COLO668 (cell line): ENCODE data around the gene GPS1.

Experiments used
- DNase-seq: peaks from one replicate; lab custom pipeline; 2025; ENCODE audit not compliant: unreplicated experiment; lab: John Stamatoyannopoulos, UW

The GPS1 gene

DNA sequence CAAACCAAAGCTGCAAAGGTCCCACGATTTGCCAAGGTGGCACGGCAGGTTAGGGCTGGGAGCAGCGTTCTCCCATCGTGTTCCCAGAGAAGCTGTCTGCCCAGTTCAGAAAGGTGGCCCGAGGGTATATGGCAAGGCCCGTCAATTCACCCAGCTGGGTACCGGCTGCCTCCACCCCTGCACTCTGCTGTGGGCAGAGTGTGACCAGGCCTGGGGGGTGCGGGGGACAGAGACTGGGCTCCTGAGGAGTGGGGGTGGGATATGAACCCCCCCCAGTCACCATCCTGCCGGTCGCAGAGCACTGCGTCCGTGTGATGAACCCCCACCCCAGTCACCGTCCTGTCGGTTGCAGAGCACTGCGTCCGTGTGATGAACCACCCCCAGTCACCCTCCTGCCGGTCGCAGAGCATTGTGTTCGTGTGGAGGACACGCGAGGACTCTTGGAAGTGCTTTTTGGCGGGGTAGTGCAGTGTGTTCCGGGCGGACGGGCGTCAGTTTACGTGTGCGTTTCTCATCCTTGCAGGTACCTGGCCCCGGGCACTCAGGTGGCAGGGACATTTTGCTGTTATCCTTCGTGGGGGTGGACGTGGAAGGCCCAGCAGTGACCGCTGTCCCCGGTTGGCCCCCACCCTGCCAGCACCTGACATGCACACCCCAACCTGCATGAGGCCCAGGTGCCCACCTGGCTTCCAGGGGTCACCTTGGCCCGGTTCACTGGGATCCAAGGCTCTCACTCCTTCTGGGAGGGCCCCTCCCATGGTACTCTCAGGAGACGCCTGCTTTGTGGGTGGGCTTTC, 49.0 kb downstream of the GPS1 start:
- no peak for DNase-seq

DNA sequence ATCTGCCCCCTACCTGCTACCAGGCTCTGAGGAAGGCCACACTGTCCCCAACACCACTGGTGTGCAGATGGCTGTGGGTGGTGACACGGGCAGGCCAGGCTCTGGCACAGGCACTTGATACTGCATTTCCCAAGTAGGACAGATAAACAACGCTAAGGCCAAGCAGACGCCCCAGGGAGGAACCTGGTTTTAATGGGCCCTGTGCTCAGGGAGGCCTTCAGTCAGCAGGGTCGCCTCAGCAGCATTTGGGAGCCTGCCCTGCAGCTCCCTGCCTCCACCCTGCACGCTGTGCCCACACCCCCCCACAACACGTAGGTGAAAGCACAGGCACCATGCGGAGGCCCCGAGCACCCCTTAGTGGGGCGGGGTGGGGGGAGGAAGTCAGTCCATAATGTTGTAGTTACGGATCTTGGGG, 49.6 kb downstream of the GPS1 start:
- DNase-seq = no peak

DNA sequence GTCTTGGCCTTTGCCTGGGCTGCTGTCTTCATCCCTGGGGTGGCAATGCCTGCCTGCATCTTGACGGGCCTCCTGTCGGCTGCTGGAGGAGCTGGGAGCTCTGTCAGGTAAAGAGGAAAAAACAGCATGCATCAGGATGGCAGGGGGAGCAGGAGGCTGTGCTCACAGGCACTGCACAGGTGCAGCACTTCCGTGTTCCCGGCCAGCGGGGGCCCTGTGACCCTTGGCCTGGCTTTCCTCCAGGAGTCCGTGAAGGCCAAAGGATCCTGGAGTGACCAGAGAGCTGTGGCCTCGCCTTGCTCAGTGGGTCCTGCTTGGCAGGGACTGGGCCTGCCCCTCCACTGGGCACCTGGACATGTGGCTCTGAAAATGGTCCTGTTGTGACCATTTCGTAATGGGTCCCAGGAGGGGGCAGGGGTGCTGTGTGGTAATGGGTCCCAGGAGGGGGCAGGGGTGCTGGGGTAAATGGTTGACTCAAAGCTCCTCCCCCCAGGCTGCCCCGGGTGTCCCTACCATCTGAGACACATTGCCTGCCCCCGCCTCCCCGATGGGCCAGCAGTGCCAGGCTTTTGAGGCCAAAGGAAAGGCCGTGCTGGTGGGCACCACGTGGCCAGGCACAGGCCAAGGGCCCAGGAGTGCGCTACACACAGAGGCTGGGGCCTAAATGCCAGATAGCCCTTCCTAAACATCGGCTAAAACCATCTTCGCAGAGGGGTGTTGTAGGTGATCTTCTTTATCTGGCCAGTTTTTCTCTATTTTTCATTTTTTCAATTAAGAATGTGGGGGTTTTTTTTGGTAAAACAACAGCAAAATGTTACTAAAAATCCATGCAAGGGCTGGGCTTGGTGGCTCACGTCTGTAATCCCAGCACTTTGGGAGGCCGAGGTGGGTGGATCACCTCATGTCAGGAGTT, 50.3 kb downstream of the GPS1 start:
- DNase-seq = no peak

DNA sequence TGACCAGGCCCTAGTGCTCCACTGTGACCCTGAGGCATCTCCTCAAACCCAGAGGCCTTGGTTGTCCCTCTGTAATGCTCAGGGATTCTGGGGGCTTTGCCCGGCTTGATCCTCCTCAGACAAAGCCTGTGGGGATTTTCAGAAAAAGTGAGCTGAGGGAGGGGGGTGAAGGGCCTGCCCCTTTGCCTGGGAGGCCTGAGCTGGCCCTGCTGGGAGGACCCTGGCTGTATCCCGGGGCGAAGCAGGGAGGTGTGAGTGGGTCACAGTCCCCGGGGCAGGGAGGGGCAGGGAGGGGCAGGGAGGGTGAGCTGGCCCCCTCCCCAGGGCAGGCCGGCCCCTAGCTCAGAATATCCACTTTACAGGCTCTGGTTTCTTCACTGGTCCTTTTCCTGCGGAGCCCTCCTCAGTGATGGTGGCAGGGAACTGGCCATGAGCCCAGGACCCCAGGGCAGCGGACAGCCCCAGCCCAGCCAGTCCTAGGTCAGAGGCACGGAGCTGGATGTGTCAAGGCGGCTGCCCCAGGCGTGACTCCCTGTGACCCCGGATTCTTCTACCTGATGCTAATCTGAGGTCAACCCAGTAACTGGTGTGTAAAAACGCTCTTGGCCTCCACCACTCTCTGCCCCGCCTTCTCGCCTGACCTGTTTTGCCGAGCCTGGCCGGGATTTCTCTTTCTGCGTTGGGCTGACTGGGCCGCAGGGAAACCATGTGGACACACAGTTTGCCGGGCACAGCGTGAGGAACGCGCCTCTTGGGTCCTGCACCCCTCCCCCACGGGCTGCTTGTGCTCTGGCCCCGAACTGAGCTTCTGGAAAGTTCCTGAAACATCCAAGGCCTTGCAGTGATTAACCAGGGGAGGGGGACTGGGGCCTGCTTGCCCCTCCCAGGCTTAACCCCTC, 52.1 kb downstream of the GPS1 start:
- DNase-seq = peak; percentile 27

DNA sequence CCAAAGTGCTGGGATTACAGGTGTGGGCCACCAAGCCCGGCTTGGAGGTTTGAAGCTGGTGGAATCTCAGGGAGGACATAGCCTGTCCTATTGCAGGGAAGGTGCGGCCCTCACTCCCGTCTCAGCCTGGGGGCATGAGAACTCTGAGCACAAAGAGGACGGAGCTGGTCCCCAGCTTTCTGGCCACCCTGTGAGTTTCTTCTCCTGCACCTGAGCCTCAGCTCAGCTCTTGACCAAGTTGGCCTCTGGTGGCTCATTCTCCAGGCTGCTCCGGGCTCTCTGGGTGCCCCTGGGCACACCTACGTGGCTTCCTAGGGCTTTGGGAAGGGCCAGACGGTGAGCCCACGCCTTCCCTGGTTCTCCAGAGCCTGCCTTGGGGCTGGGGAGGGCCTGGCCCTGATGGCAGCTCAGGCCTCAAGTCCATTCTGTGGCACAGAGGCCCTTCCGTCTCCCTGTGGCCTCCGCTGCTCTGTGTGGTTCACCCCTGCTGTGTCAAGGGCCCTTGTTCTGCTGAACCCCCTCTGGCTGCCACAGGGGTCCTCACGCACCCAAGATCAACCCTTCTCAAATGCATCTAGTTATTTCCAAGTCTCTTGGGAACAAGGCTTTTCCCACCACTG, 53.2 kb downstream of the GPS1 start:
- no peak for DNase-seq

DNA sequence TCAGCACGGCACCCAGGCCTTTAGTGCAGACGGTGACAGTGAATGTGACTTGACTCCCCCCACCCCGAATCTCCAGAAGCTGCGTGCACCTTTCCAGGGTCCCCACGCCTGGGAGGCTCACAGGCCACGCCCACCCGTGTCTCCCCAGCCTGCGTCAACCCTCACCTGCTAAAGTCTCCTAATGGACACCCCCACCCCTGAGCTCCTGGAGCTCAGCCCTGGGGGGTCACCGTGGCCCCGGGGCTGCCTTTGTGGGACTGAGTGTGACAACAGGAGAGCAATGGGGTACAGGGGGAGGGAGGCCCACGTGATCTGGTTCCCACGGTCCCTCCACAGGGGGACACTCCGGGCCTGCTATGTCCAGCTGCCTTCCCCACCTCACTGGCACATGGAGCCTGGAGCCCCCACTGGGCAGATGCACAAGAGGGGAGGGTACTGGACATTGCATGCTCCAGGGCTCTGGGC, 53.8 kb downstream of the GPS1 start:
- DNase-seq = no peak

DNA sequence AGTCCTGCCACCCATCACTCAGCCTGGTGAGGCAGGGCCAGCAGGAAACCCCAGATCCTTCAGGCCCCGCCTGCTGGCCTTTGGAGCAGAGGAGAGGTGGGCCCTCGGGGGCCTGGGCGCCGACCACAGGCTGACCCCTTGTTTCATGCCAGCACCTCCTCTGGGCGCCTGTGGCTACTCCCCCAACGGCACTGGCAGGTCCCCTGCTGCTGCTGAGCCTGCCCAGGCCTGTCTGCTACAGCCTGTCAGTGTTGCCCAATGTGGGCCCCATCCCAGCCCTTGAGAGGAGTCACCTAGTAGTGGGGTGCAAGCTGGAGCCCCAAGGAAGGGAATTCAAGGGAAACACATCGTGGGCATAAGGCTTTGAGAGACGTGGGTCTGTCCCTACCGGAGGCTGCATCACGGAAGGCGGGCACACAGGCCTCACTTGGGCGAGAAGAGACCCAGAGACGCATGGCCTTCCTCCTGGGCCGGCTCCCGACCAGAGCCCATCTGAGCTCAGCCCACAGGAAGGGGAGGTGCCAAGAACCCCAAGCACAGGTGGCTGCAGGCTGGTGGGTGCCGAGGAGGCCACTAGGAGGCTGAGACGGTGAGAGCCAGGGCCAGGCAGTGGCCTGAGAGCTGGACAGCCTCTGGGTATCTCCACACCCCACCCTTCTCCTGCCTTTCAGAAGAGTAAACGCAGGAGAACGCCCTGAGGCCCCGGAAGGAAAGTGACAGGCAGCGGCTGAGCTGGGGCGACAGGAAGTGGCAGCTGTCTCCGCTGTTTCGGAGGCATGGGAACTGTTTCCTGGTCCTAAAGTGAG, 54.4 kb downstream of the GPS1 start:
- DNase-seq = peak; percentile 82

DNA sequence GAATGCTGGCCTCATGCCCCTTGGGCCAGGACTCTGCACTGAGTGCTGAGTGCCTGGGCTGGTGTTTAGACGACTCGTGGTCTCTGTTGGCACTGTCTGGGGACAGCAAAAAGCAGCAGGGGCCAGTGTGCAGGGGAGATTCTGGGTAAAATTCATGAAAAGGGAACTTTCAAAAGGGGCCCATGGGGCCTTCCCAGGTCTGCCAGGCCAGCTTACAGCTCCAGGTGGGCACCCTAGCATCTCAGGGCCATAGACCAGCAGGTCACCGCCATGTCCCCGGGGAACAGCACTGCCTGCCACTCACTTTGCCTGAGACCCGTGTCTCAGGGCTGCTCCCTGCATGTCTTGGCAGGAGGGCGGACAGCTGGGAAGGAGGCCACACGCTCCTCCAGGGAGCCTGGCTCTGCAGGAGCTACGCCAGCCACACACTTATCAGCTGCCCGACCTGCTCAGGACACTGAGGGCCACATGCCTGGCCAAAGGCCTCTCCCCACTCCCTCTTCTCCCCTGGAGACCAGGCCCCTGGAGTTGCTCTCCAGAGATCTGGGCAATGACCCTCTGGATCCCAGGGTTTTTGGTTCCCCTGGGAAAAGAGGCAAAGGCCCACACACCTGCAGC, 55.1 kb downstream of the GPS1 start:
- no peak for DNase-seq
